ENCODE measurements around the gene ZNF860. TPM values are rescaled to one million over a fixed set of nuclear protein-coding genes. Genes with fewer than 3 reads are reported as not detected.

The ZNF860 gene
- polyA plus RNA-seq, 3 donors = not detected

- Mint-ChIP-seq H3K27ac (no peak overlapping the region), H3K4me1 (no peaks in the 10 kb centered on the region), H3K9me3 (peaks cover 0 to 3% (median 0%) of the 10 kb centered on the region in 7 donors), H3K4me3 (no peak overlapping the region), H3K27me3 (ENCODE audit: low read depth in 3 of 3) (peaks cover 2 to 4% (median 2%) of the 10 kb centered on the region in 3 donors), H3K36me3 (no peaks in the 10 kb centered on the region)
- Histone ChIP-seq H4K20me1 (ENCODE audit: insufficient read depth, low read length) (no peaks in the 10 kb centered on the region), H3K4me2 (replicated peaks; ENCODE audit: extremely low read depth, low read length, poor library complexity, severe bottlenecking) (no peak overlapping the region), H3K4me3 (replicated peaks in 1 of 3; ENCODE audit: low read depth in 2 of 3, low read length in 3 of 3) (no peak overlapping the region), H3K27me3 (ENCODE audit: control insufficient read depth in 2 of 2, insufficient read depth in 2 of 2, low read length in 2 of 2) (no peaks in the 10 kb centered on the region), H3K79me2 (ENCODE audit: insufficient read depth, low read length) (no peaks in the 10 kb centered on the region), H2AFZ (ENCODE audit: insufficient read depth, low read depth, low read length, poor library complexity, severe bottlenecking) (no peak overlapping the region), H3K9me3 (replicated peaks in 1 of 2; ENCODE audit: control insufficient read depth in 1 of 2, insufficient read depth in 1 of 2, low read length in 2 of 2) (no peaks in the 10 kb centered on the region), H3K9ac (ENCODE audit: insufficient read depth, low read length, poor library complexity, severe bottlenecking) (no peak overlapping the region), H3K4me1 (ENCODE audit: control insufficient read depth in 1 of 2, insufficient read depth in 2 of 2, low read length in 2 of 2) (no peaks in the 10 kb centered on the region), H3K27ac (ENCODE audit: low read depth in 1 of 2, low read length in 2 of 2) (no peak overlapping the region), H3K36me3 (replicated peaks in 1 of 2; ENCODE audit: control insufficient read depth in 1 of 2, insufficient read depth in 2 of 2, low read length in 2 of 2) (no peaks in the 10 kb centered on the region)
- WGBS (ENCODE audit: insufficient coverage) = no CpG with 5 or more reads among the region's 2 CpGs
- intact Hi-C loops (cut with micrococcal nuclease) = no loop called here
- no peak for TF ChIP-seq CTCF (IDR thresholded peaks at IDR 0.05)
- DNase-seq = no peak
Measured at GRCh38 chr3:31942446-31942845, 39.1 kb upstream of the ZNF860 start.

- Histone ChIP-seq H3K4me1 (ENCODE audit: control insufficient read depth in 1 of 2, insufficient read depth in 2 of 2, low read length in 2 of 2) (no peaks in the 10 kb centered on the region), H4K20me1 (ENCODE audit: insufficient read depth, low read length) (no peaks in the 10 kb centered on the region), H3K36me3 (replicated peaks in 1 of 2; ENCODE audit: control insufficient read depth in 1 of 2, insufficient read depth in 2 of 2, low read length in 2 of 2) (no peaks in the 10 kb centered on the region), H3K27ac (ENCODE audit: low read depth in 1 of 2, low read length in 2 of 2) (no peak overlapping the region), H3K27me3 (ENCODE audit: control insufficient read depth in 2 of 2, insufficient read depth in 2 of 2, low read length in 2 of 2) (no peaks in the 10 kb centered on the region), H3K9me3 (replicated peaks in 1 of 2; ENCODE audit: control insufficient read depth in 1 of 2, insufficient read depth in 1 of 2, low read length in 2 of 2) (no peaks in the 10 kb centered on the region), H2AFZ (ENCODE audit: insufficient read depth, low read depth, low read length, poor library complexity, severe bottlenecking) (no peak overlapping the region), H3K4me2 (replicated peaks; ENCODE audit: extremely low read depth, low read length, poor library complexity, severe bottlenecking) (no peak overlapping the region), H3K9ac (ENCODE audit: insufficient read depth, low read length, poor library complexity, severe bottlenecking) (no peak overlapping the region), H3K4me3 (replicated peaks in 1 of 3; ENCODE audit: low read depth in 2 of 3, low read length in 3 of 3) (no peak overlapping the region), H3K79me2 (ENCODE audit: insufficient read depth, low read length) (no peaks in the 10 kb centered on the region)
- Mint-ChIP-seq H3K9me3 (peaks cover 0 to 3% (median 0%) of the 10 kb centered on the region in 7 donors), H3K4me1 (no peaks in the 10 kb centered on the region), H3K36me3 (no peaks in the 10 kb centered on the region), H3K27ac (no peak overlapping the region), H3K27me3 (ENCODE audit: low read depth in 3 of 3) (peaks cover 3 to 6% (median 4%) of the 10 kb centered on the region in 3 donors), H3K4me3 (no peak overlapping the region)
- DNase-seq = no peak
- intact Hi-C loops (cut with micrococcal nuclease) = no loop called here
- no peak for TF ChIP-seq CTCF (IDR thresholded peaks at IDR 0.05)
Measured at GRCh38 chr3:31943041-31943440, 38.5 kb upstream of the ZNF860 start.

Data from CD14-positive monocyte (primary cell).